ENCODE data around the gene DRG2.

DNA sequence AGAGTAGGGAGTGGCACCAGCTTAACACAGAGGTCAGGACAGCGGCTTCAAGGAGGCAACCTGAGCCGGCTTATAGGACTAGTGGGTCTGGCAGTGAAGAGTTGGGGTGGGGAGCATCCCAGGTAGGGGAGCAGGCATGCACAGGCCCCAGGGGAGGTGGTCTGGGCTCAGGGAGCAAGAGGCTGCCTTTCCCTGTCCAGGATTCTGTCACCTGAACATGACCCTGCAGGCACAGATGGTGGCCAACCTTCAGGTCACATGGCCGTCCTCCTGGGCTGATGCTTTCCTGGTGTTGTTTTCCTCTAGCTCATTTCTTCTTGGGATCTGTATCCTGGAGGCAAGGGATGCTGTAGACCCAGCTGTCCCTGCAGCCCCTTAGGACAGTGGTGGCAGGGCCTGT, 17.3 kb downstream of the DRG2 start:
- no peak for TF ChIP-seq CTCF (IDR thresholded peaks at IDR 0.05; ENCODE audit: insufficient read depth, low read length)
- TF ChIP-seq, protein P1, sequence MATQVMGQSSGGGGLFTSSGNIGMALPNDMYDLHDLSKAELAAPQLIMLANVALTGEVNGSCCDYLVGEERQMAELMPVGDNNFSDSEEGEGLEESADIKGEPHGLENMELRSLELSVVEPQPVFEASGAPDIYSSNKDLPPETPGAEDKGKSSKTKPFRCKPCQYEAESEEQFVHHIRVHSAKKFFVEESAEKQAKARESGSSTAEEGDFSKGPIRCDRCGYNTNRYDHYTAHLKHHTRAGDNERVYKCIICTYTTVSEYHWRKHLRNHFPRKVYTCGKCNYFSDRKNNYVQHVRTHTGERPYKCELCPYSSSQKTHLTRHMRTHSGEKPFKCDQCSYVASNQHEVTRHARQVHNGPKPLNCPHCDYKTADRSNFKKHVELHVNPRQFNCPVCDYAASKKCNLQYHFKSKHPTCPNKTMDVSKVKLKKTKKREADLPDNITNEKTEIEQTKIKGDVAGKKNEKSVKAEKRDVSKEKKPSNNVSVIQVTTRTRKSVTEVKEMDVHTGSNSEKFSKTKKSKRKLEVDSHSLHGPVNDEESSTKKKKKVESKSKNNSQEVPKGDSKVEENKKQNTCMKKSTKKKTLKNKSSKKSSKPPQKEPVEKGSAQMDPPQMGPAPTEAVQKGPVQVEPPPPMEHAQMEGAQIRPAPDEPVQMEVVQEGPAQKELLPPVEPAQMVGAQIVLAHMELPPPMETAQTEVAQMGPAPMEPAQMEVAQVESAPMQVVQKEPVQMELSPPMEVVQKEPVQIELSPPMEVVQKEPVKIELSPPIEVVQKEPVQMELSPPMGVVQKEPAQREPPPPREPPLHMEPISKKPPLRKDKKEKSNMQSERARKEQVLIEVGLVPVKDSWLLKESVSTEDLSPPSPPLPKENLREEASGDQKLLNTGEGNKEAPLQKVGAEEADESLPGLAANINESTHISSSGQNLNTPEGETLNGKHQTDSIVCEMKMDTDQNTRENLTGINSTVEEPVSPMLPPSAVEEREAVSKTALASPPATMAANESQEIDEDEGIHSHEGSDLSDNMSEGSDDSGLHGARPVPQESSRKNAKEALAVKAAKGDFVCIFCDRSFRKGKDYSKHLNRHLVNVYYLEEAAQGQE (IDR thresholded peaks at IDR 0.05; ENCODE audit: insufficient replicate concordance, low read depth) = no peak

Data from HL-60 (cell line).